SK-N-SH (cell line): ENCODE data around the gene TOLLIP. TPM values are rescaled to one million over a fixed set of nuclear protein-coding genes. Genes with fewer than 3 reads are reported as not detected.

Experiments
- CTCF ChIA-PET: fragments of 300-600, 350-600 bp; formaldehyde crosslinking; extraction: SDS; loops from one replicate; lab custom pipeline; 2021; lab: Yijun Ruan, JAX
- POLR2A ChIA-PET: fragments of 350-600 bp; sonication (Branson Sonifier 250); formaldehyde crosslinking; extraction: SDS; loops from one replicate; lab custom pipeline; 2020; ENCODE audit warnings: antibody characterized with exemption, inconsistent platforms; lab: Yijun Ruan, JAX
- DNase-seq: peaks from one replicate; pipeline ENCODE4 v3.0.0; 2012
- H2AFZ ChIP-seq: fragments of 200-600 bp; sonication (generic); 2 replicates; pipeline ENCODE4 v1.8.1; 2016; ENCODE audit warnings: antibody characterized with exemption, mild to moderate bottlenecking, low read depth
- H3F3A ChIP-seq: fragments of 200-600 bp; sonication (generic); replicated peaks from 2 replicates; pipeline ENCODE3; 2016; ENCODE audit warnings: antibody characterized with exemption, mild to moderate bottlenecking; ENCODE audit not compliant: insufficient read depth
- H3K27ac ChIP-seq, 2 experiments: fragments of 200-500 bp in 1 of 2; fragments of 200-600 bp in 1 of 2; sonication (Bioruptor generic) in 1 of 2; sonication (generic), shearing (Covaris generic) in 1 of 2; 2 replicates each; pipeline versions ENCODE4 v1.5.1 to v1.6.1; 2014 to 2016; ENCODE audit warnings: low read depth in 2 of 2, inconsistent platforms in 1 of 2, low read length in 1 of 2, mild to moderate bottlenecking in 1 of 2, mixed read lengths in 1 of 2
- H3K27me3 ChIP-seq: fragments of 200-600 bp; sonication (generic), shearing (Covaris generic); 2 replicates; pipeline ENCODE4 v1.6.1; 2016; ENCODE audit warnings: mixed run types; ENCODE audit not compliant: insufficient read depth
- H3K36me3 ChIP-seq, 2 experiments: fragments of 200-500 bp in 1 of 2; fragments of 200-600 bp in 1 of 2; sonication (Bioruptor generic) in 1 of 2; sonication (generic) in 1 of 2; replicated peaks in 1 of 2; 2 replicates each; pipeline versions ENCODE3 to v1.5.1; 2014 to 2016; ENCODE audit warnings: low read length in 1 of 2, mild to moderate bottlenecking in 1 of 2; ENCODE audit not compliant: insufficient read depth in 2 of 2, control insufficient read depth in 1 of 2
- H3K4me1 ChIP-seq, 2 experiments: fragments of 200-500 bp in 1 of 2; fragments of 200-600 bp in 1 of 2; sonication (Bioruptor generic) in 1 of 2; sonication (generic), shearing (Covaris generic) in 1 of 2; 2 replicates each; pipeline versions ENCODE4 v1.5.1 to v1.6.1; 2014 to 2016; ENCODE audit warnings: low read depth in 1 of 2, low read length in 1 of 2, mixed run types in 1 of 2; ENCODE audit not compliant: insufficient read depth in 2 of 2, control insufficient read depth in 1 of 2
- H3K4me2 ChIP-seq: fragments of 200-600 bp; sonication (generic), shearing (Covaris generic); 2 replicates; pipeline ENCODE4 v1.6.1; 2017; ENCODE audit warnings: mixed run types
- H3K4me3 ChIP-seq, 2 experiments: fragments of 200-500 bp in 1 of 2; fragments of 200-600 bp in 1 of 2; sonication (Bioruptor generic) in 1 of 2; sonication (generic), shearing (Covaris generic) in 1 of 2; 2 replicates each; pipeline versions ENCODE4 v1.5.1 to v1.8.1; 2014 to 2016; ENCODE audit warnings: low read depth in 2 of 2, inconsistent platforms in 1 of 2, low read length in 1 of 2, mild to moderate bottlenecking in 1 of 2, mixed read lengths in 1 of 2, moderate library complexity in 1 of 2
- H3K79me2 ChIP-seq: fragments of 200-600 bp; sonication (generic); 2 replicates; pipeline ENCODE4 v1.8.1; 2017; ENCODE audit warnings: mild to moderate bottlenecking; ENCODE audit not compliant: insufficient read depth
- H3K9ac ChIP-seq: fragments of 200-600 bp; sonication (generic); 2 replicates; pipeline ENCODE4 v1.6.1; 2017; ENCODE audit warnings: mixed run types
- H3K9me2 ChIP-seq: fragments of 200-600 bp; sonication (generic); 2 replicates; pipeline ENCODE4 v1.6.1; 2017; ENCODE audit warnings: mixed run types
- H3K9me3 ChIP-seq: fragments of 200-600 bp; sonication (generic); 2 replicates; pipeline ENCODE4 v1.6.1; 2017; ENCODE audit warnings: mixed run types, mild to moderate bottlenecking, moderate library complexity
- H4K20me1 ChIP-seq: fragments of 200-600 bp; sonication (generic); 2 replicates; pipeline ENCODE4 v1.6.1; 2017; ENCODE audit warnings: mild to moderate bottlenecking, mixed run types; ENCODE audit not compliant: insufficient read depth
- CHD2 ChIP-seq: fragments of 150-350 bp; IDR thresholded peaks from 2 replicates; pipeline ENCODE4 v1.6.1; 2018; ENCODE audit warnings: low read length; ENCODE audit not compliant: partially characterized antibody
- CTCF ChIP-seq: fragments of 200-600 bp; sonication (generic); IDR thresholded peaks from 2 replicates; pipeline ENCODE4 v1.6.1; 2017; ENCODE audit warnings: antibody characterized with exemption, mild to moderate bottlenecking, moderate library complexity
- ELF1 ChIP-seq: IDR thresholded peaks from 2 replicates; pipeline ENCODE4 v1.4.0; 2012
- FOSL2 ChIP-seq: IDR thresholded peaks from 2 replicates; pipeline ENCODE4 v1.4.0; 2012; ENCODE audit warnings: low read depth, mild to moderate bottlenecking, moderate library complexity, borderline replicate concordance
- FOXJ3 ChIP-seq: sonication (generic); formaldehyde crosslinking; IDR thresholded peaks from 2 replicates; pipeline ENCODE4 v1.5.1; 2020; ENCODE audit warnings: mild to moderate bottlenecking, missing genetic modification reagents
- GABPA ChIP-seq: IDR thresholded peaks from 2 replicates; pipeline ENCODE4 v1.4.0; 2012; ENCODE audit warnings: low read depth, mild to moderate bottlenecking
- IRF3 ChIP-seq: fragments of 150-350 bp; IDR thresholded peaks from 2 replicates; pipeline ENCODE4 v1.6.1; 2016; ENCODE audit warnings: mild to moderate bottlenecking, low read depth, low read length
- MEF2A ChIP-seq: IDR thresholded peaks from 2 replicates; pipeline ENCODE4 v1.4.0; 2012; ENCODE audit warnings: low read depth, borderline replicate concordance
- MXI1 ChIP-seq: IDR thresholded peaks from 2 replicates; pipeline ENCODE4 v1.6.1; 2012; ENCODE audit warnings: mild to moderate bottlenecking, low read depth, low read length, improper control_type of control experiment
- NRF1 ChIP-seq: IDR thresholded peaks from 2 replicates; pipeline ENCODE4 v1.6.1; 2012; ENCODE audit warnings: low read depth, mild to moderate bottlenecking, low read length
- PBX3 ChIP-seq: IDR thresholded peaks from 2 replicates; pipeline ENCODE4; 2012
- RAD21 ChIP-seq: IDR thresholded peaks from 2 replicates; pipeline ENCODE4 v1.6.1; 2012; ENCODE audit warnings: mild to moderate bottlenecking, low read length
- RCOR1 ChIP-seq: fragments of 150-350 bp; IDR thresholded peaks from 2 replicates; pipeline ENCODE4 v1.6.1; 2017; ENCODE audit warnings: antibody characterized with exemption, low read length
- REST ChIP-seq: IDR thresholded peaks from 2 replicates; pipeline ENCODE4 v1.6.1; 2012; ENCODE audit warnings: mild to moderate bottlenecking, low read depth, low read length, moderate library complexity
- SIN3A ChIP-seq: IDR thresholded peaks from 2 replicates; pipeline ENCODE4 v1.6.1; 2012; ENCODE audit warnings: low read depth, mild to moderate bottlenecking, low read length, moderate library complexity, borderline replicate concordance
- TAF1 ChIP-seq: IDR thresholded peaks from 2 replicates; pipeline ENCODE4 v1.6.1; 2012; ENCODE audit warnings: low read depth, mild to moderate bottlenecking, low read length, moderate library complexity, borderline replicate concordance
- TCF12 ChIP-seq: IDR thresholded peaks from 2 replicates; pipeline ENCODE4 v1.4.0; 2012
- TEAD4 ChIP-seq: IDR thresholded peaks from 2 replicates; pipeline ENCODE4 v1.4.0; 2012; ENCODE audit warnings: mild to moderate bottlenecking, borderline replicate concordance; ENCODE audit not compliant: insufficient read depth
- USF2 ChIP-seq: fragments of 150-350 bp; IDR thresholded peaks from 2 replicates; pipeline ENCODE4 v1.6.1; 2017; ENCODE audit warnings: antibody characterized with exemption, low read length, low read depth, borderline replicate concordance
- YY1 ChIP-seq: IDR thresholded peaks from 2 replicates; pipeline ENCODE4 v1.4.0; 2012; ENCODE audit warnings: low read depth, mild to moderate bottlenecking
- WGBS: methylation state at CpG from one replicate; pipeline ENCODE4 v1.1.6; 2017; ENCODE audit warnings: low lambda C conversion rate; 5-methylcytosine and 5-hydroxymethylcytosine counted together
- polyA plus RNA-seq, 3 experiments: library from polyadenylated mRNA; depleted of rRNA; stranded (reverse); fragments of >200 nt; gene quantifications; 2 replicates each; pipeline ENCODE4 v1.2.3, GENCODE V29; 2012

Gene TOLLIP
- polyA plus RNA-seq, 1 of the 3 experiments (the other 2 are of a cell fraction): 55.4 TPM

GRCh38 chr11:1301220-1302000 lies 8.0 kb downstream of the TOLLIP start:
- TF ChIP-seq FOXJ3 (CRISPR knock-in tag): no peak
- TF ChIP-seq TCF12: no peak
- no peak for TF ChIP-seq IRF3
- TF ChIP-seq PBX3: no peak
- no peak for TF ChIP-seq NRF1
- no peak for TF ChIP-seq GABPA
- no peak for TF ChIP-seq MXI1
- TF ChIP-seq REST: no peak
- TF ChIP-seq SIN3A: no peak
- no peak for TF ChIP-seq YY1
- no peak for TF ChIP-seq MEF2A
- no peak for TF ChIP-seq USF2
- TF ChIP-seq TAF1: no peak
- TF ChIP-seq FOSL2: no peak
- TF ChIP-seq CTCF: no peak
- no peak for TF ChIP-seq TEAD4
- TF ChIP-seq RCOR1: no peak
- no peak for TF ChIP-seq RAD21
- no peak for TF ChIP-seq ELF1
- TF ChIP-seq CHD2: no peak
- no peaks in the 10 kb centered on the region for H3K27me3 ChIP-seq

More at GRCh38 chr11:1301220-1302000, 8.0 kb downstream of the TOLLIP start:
- Histone ChIP-seq H3K4me2 (no peak overlapping the region), H2AFZ (no peak overlapping the region), H3K4me3 (no peak overlapping the region), H3K27ac (no peak overlapping the region), H3K9me2 (no peaks in the 10 kb centered on the region), H3K79me2 (peaks cover 89% of the 10 kb centered on the region), H3K36me3 (peaks cover 0 to 25% of the 10 kb centered on the region in 2 experiments), H3K9me3 (no peaks in the 10 kb centered on the region), H3F3A (no peaks in the 10 kb centered on the region), H3K4me1 (no peaks in the 10 kb centered on the region; a peak in 1 of 4 replicates), H3K9ac (no peak overlapping the region), H4K20me1 (peaks cover 49% of the 10 kb centered on the region)
- WGBS: 97% methylated on average over 20 of the region's 22 CpGs
- ChIA-PET CTCF (interaction anchor here (1.0 to 1.6 kb wide), 5 partner anchors 8 to 214 kb away, joined by 3 to 8 read pairs (median 4); no protein-coding TSS in a partner anchor), POLR2A (no interaction called here)
- DNase-seq: no peak
